C4-2B (cell line): ENCODE results near the gene CCNT2.

Experiments
- CTCF ChIP-seq: fragments of 450-650 bp; conservative IDR thresholded peaks from 2 replicates; pipeline ENCODE4 v1.5.1; 2017; ENCODE audit warnings: mild to moderate bottlenecking
- ZFX ChIP-seq: fragments of 450-650 bp; IDR thresholded peaks from 2 replicates; pipeline ENCODE4 v1.6.1; 2017

- TF ChIP-seq ZFX (no peak), CTCF (no peak)
Measured at GRCh38 chr2:134883552-134884293, 34.9 kb upstream of the CCNT2 start.
